Measurements from ENCODE around the gene PLCB4.
"Not testable (repeated sequence)": the region's sequence is repeated elsewhere in the genome, so short reads cannot be mapped to it uniquely, and the experiment has no call there.

PLCB4 gene

GRCh38 chr20:9068841-9069663 lies at the start of gene PLCB4:
Gene PLCB4 (plus strand): TSS chr20:9069087. CDS start chr20:9307815, 238,728 bp downstream.
- DNase-seq (ENCODE audit: low read depth) = no peak

DNA sequence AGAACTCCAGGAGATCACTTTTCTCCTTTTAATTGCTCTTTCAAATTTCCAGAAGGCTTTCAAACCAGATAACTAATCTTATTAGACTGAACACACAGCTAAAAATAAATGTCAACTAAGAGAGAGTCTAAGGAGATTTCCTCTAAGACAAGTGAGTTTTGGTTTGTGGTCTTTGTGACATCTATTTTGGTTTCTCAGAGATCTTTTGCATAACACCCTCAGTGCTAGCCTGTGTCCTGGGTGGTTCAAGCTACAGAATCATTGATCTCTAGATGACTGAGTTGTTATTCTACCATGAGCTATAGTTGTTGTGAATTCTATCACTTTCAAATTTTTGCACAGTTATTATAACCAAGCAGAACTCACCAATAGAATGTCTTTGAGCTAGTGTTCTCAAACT lies 49.1 kb upstream of the PLCB4 start:
- no peak for DNase-seq (ENCODE audit: low read depth)

GRCh38 chr20:9021216-9021615 lies 47.7 kb upstream of the PLCB4 start:
- no peak for DNase-seq (ENCODE audit: low read depth)

GRCh38 chr20:9021699-9022098 lies 47.2 kb upstream of the PLCB4 start:
- DNase-seq (ENCODE audit: low read depth) = no peak

- no peak for DNase-seq (ENCODE audit: low read depth)
These were observed 46.5 kb upstream of the PLCB4 start for GRCh38 chr20:9022376-9022775.

GRCh38 chr20:9024606-9025005 lies 44.3 kb upstream of the PLCB4 start:
- DNase-seq (ENCODE audit: low read depth) = no peak

GRCh38 chr20:9025011-9025410 lies 43.9 kb upstream of the PLCB4 start:
- no peak for DNase-seq (ENCODE audit: low read depth)

DNA sequence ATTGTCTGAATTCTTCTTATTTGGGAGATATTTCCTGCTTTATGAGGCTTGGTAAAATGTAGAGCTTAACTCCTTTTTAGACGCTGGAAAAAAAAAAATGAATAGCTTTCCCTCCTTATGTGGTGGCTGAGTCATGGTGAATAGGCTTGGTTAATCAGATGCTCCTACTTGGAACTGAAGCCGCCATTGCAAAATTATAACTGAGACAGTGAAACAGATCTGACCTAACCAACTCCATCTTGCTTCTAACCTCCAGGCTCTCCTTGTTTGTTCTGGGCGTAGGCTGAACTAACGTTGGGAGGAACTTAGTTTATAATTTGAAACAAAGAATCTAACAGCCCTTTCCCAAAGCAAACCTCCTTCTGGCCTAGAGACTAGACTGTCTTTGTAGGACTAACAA lies 43.2 kb upstream of the PLCB4 start:
- no peak for DNase-seq (ENCODE audit: low read depth)

GRCh38 chr20:9027626-9028025 lies 41.3 kb upstream of the PLCB4 start:
- no peak for DNase-seq (ENCODE audit: low read depth)

DNA sequence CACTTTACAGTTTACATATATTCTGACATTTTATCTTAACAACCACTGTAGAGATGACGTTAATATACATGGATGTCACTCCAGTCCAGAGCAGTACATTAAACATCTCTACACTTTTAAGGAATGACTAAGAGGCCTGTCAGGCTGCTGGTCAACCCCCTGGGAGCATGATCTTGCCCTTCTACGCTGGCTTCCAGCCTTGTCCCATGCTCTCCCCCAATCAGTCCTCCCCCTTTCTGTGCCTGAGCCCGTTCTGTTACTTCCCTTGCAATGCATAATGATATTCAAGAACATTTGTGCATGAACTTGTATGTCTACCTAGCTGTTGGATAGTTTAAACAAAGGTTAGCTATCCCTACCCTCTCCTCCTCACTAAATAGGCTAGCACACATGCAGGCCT lies 40.5 kb upstream of the PLCB4 start:
- DNase-seq (ENCODE audit: low read depth) = no peak

GRCh38 chr20:9031991-9032390 lies 36.9 kb upstream of the PLCB4 start:
- DNase-seq (ENCODE audit: low read depth) = no peak

DNA sequence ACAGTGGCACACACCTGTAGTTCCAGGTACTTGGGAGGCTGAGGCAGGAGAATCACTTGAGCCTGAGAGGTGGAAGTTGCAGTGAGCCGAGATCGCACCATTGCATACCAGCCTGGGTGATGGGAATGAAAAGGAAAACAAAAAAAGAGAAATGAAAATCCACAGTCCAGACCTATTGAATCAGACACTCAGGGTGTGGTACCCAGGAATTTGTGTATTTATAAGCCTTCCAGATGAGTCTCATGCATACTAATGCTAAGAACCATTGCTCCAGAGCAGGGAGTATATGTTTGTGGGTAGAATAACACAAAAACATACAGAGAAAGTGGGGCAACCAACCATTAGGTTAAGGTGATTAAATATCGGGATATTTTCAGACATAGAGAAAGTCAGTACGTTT lies 36.1 kb upstream of the PLCB4 start:
- DNase-seq (ENCODE audit: low read depth) = no peak

- peak; percentile 90 for DNase-seq (ENCODE audit: low read depth)
These were observed 33.8 kb upstream of the PLCB4 start for GRCh38 chr20:9035126-9035525.

DNA sequence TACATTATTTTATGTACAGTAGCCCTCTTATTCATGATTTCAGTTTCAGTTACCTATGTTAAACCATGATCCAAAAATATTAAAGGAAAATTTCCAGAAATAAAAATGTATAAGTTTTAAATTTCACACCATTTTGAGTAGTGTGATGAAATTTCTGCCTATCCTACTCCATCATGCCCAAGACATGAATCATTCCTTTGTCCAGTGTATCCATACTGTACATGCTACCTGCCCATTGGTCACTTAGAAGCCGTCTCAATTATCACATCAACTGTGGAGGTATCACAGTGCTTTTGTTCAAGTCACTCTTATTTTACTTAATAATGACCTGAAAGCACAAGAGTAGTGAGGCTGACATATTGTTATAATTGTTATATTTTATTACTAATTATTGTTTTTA lies 32.3 kb upstream of the PLCB4 start:
- DNase-seq (ENCODE audit: low read depth) = no peak

DNA sequence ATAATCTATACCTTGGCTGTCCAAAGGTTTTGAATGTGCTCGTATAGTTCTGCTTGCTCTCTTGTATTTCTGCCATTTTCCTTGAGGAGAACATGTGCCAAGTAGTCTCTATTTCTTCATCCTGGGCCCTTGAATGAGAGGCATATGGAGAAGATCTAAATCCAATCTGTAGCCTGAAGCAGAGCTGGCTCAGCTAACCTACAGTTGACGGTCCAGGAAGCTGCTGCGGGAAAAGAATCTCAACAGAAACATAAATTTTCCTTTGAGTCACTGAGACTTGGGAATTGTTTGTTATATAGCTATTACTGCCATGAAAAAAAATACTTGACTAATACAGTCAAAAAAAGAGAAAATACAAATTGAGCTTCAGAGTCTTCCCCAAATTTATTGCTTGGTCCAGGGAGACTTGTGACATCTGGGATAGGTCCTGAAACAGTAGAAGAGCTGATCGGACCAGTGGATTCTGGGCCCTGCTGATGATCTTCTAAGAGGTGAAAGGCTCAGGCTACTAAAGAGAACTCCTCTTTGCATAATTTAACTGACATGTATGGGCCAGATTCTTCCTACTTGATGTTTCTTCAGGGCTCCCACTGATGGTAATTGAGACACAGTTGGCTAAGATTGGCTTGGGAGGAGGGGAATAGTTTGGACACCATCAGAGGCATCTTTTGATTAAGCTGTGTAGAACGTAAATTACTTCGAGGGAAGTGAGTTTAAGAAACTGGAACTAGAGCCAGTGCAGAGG lies 29.9 kb upstream of the PLCB4 start:
- peak; percentile 83 for DNase-seq (ENCODE audit: low read depth)

DNA sequence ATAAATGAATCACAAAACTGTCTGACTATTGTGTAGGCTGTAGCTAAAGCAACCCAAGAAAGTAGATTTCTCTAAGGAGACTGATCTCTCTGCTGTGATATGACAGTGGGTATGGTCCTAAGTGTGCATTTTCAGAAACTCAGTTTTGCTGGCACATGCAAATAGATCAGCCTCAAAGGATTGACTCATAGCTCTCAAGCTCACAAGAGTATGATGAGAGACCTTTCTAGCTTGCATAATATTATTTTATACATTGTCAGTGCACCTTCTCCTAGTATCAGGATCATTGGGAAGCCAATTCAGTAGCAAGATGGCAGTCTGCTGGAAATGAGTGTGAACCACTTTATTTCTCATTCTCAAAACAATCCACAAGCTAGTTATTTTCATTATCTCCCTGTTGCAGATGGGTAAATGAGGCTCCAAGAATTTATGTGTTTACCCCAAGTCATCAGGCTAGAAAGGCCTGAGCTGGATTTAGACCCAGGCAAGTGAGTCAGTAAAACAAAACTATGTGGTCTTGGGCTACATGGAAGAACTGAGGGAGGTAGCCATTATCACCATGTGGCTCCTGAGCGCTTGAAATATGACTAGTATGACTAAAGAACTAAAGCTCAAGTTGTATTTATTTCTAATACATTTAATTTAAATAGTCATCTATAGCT lies 27.9 kb upstream of the PLCB4 start:
- no peak for DNase-seq (ENCODE audit: low read depth)

DNA sequence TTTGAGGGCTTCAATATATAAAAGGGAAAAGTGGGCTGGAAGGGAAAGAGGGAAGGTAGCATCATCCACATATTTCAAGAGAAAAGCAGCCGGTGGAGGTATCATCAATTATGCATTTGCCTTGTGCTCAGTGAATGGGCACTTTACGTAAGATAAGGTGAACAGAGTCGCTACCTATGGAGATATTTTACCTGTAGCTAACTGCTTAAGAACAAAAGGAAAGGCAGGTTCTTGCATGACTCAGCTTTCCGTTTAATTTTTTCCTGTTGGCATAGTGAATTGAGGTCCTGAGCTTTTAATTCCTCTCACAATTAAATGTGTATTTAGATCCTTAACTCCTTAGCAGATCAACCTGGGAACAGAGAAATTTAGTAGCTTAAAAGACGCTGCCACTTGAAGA lies 25.5 kb upstream of the PLCB4 start:
- DNase-seq (ENCODE audit: low read depth) = no peak

DNA sequence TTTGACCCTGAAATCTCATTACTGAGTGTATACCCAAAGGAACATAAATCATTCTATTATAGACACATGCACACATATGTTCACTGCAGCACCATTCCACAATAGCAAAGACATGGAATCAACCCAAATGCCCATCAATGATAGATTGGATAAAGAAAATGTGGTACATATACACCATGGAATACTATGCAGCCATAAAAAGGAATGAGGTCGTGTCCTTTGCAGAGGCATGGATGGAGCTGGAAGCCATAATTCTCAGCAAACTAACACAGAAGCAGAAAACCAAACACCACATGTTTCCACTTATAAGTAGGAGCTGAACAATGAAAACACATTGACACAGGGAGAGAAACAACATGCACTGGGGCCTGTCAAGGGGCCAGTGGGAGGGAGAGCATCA lies 21.0 kb upstream of the PLCB4 start:
- DNase-seq (ENCODE audit: low read depth) = not testable (repeated sequence)

DNA sequence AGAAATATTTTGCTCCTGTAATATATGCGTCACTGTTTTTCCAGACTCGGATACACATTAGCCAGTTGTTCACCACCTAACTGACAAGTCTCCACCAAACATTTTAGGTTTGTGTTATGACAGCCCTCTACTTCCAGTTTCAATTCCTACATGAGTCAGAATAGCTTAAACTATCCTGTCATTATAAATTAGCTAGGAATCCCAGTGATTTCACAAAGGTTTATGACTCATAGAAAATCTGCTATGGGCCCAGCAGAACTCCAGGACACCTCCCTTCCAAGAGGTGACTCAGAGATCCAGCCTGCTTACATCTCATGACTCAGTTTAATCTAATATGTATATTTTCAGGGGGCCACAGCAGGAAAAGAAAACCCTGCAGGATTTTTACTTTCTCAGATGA lies 17.4 kb upstream of the PLCB4 start:
- peak; percentile 89 for DNase-seq (ENCODE audit: low read depth)

DNA sequence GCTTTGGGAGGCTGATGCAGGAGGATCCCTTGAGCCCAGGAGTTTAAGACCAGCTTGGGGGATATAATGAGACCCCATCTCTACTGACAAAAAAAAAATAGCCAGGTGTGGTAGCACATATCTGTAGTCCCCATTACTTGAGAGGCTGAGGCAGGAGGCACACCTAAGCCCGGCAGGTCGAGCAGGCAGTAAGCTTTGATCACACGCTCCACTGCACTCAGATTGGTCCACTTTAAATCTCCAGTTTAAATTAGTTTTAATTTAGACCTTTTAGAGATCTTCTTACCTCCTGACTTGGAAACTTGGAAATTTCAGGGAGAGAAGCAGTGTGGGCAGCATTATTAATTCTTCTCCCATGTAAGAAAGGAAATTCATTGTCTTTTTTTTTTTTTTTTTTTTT lies 16.8 kb upstream of the PLCB4 start:
- DNase-seq (ENCODE audit: low read depth) = no peak

- no peak for DNase-seq (ENCODE audit: low read depth)
These were observed 15.8 kb upstream of the PLCB4 start for GRCh38 chr20:9053108-9053507.

DNA sequence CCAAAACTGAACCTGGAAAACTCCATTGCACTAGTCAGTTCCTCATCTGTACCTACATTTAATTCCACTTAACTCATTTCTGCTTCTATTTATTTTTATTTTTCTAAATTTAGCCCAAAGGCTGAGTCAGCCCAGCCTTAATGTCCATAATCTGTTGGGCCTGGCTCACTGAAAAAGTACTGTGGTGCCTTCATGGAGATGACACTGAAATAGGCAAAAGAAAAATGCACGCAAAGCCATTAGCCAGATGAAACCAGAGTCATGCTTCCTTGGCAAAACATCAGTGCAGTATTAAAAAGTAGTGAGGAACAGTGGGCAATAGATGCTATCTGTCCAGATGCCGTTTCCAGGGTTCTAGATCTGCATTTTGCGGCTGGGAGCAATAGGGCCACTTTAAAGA lies 14.7 kb upstream of the PLCB4 start:
- DNase-seq (ENCODE audit: low read depth) = no peak

DNA sequence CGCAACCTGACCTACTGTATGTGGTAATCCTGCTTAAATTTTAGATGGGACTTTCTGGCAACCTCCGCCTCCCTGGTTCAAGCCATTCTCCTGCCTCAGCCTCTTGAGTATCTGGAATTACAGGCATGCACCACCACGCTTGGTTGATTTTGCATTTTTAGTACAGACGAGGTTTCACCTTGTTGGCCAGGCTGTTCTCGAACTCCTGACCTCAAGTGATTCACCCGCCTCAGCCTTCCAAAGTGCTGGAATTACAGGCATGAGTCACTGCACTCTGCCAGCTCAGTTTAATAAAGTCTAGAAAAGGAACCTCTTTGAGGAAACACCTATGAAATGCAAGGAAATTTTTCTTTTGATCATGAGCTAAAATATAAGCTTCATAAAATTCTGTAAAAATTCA lies 9.0 kb upstream of the PLCB4 start:
- no peak for DNase-seq (ENCODE audit: low read depth)

All from GM04504 (cell line).